Measurements from ENCODE around the gene ILDR2.
A peak's percentile ranks its signal among the peaks of the same experiment; 100 is the strongest.
"Not testable (repeated sequence)": the region's sequence is repeated elsewhere in the genome, so short reads cannot be mapped to it uniquely, and the experiment has no call there.

Gene ILDR2

DNA sequence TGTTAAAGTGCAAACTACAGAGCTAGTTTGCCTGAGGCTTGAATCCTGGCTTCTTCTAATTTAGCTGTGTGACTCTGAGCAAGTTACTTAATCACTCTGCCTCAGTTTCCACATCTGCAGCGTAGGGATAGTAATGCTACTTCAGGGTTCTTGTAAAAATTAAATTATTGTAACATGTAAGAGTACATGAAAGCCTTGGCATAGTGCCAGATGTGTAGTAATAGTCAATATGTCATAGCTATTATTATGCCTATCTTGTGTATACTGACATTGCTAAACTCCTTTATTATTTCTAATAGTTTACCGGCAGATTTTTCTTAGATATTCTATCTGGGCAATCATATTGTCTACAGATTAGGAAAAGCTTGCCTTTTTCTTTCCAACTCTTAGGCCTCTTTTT is 92.4 kb downstream of the ILDR2 start:
- no peak for DNase-seq

DNA sequence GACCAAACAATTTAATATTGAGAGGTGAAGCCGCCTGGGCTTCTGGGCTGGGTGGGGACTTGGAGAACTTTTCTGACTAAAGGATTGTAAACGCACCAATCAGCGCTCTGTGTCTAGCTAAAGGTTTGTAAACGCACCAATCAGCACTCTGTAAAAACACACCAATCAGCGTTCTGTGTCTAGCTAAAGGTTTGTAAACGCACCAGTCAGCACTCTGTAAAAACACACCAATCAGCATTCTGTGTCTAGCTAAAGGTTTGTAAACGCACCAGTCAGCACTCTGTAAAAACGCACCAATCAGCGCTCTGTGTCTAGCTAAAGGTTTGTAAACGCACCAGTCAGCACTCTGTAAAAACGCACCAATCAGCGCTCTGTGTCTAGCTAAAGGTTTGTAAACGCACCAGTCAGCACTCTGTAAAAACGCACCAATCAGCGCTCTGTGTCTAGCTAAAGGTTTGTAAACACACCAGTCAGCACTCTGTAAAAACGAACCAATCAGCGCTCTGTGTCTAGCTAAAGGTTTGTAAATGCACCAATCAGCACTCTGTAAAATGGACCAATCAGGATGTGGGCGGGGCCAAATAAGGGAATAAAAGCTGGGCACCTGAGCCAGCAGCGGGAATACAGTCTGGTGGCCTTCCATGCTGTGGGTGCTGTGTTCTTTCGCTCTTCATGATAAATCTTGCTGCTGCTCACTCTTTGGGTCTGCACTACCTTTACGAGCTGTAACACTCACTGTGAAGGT is 97.0 kb downstream of the ILDR2 start:
- not testable (repeated sequence) for DNase-seq

GRCh38 chr1:166876540-166876838 is 98.9 kb downstream of the ILDR2 start:
- DNase-seq: no peak

DNA sequence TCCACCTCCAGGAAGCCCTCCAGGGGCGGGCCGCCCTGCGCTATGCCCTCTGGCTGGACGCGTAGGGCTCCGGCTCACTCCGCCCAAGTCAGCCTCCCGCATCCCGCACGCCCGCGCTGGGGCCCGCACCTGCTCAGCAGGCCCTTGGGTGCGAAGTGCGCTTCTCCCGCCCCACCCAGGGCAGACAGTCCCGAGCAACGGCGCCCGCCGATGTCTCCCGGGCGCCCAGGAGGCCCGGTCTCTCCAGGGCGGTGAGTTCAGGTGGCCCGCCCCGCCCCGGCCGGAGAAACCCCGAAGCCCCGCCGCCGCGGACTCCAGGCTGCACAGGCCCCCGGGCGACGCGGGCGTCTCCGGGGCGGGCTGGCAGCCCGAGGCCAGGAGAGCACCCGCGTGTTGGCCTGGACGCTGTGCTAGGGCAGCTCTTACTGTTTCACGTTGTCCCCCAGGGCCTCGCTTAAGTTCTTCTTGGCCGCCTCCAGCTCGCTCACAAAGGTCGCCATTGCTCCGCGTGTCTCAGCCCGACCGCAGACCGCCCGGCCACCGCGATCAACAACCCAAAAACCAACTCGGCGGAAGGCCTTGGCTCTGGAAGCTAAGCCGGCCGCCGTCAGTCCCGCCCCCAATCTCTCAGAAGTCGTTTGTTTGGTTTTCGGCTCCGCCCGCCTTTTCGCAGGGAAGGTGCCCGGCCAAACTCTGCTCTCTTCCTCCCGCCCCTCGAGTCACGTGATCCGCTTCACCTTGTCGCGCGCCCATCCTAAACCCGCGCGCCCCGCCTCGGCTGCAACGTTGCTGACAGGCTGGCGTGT is 99.4 kb downstream of the ILDR2 start, which contains the start of gene TADA1:
Gene TADA1 (minus strand): TSS at position 531 of the 806 bp plus-strand sequence. CDS start 31 bp downstream, at position 500.
- DNase-seq: peak; percentile 96

DNA sequence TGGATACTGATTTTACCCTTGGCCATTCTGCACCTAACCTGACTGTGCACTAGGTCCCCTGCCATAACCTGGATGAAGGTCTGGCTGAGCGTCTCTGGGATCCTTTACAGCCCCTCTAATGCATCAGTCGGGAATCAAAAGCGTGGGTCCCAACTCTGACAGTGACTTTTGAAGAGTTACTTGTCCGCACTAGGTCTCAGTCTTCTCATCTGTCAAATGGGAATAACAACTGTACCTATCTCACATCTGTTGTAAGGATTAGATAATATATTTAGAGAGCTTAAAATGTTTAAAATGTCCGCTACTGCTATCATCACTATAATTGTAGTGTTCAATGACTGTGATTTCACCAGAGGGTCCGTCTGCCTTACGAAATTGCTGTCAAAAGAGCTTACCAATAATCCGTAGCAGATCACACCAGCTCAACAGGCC is 100.0 kb downstream of the ILDR2 start:
- DNase-seq: no peak

GRCh38 chr1:166874464-166874863 is 100.9 kb downstream of the ILDR2 start:
- DNase-seq: no peak

DNA sequence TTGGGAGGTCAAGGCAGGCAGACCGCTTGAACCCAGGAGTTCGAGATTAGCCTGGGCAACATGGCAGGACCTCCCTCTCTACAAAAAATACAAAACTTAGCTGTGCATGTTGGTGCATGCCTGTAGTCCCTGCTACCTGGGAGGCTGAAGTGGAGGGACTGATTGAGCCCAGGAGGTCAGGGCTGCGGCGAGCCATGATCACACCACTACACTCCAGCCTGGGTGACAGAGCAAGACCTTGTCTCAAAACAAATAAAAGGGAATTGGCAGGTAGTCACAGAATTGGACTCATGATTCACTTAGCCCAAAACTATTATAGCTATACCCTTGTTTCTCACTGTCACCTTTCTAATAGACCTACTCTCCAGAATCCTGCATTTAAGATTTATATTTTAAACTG is 104.8 kb downstream of the ILDR2 start:
- no peak for DNase-seq

DNA sequence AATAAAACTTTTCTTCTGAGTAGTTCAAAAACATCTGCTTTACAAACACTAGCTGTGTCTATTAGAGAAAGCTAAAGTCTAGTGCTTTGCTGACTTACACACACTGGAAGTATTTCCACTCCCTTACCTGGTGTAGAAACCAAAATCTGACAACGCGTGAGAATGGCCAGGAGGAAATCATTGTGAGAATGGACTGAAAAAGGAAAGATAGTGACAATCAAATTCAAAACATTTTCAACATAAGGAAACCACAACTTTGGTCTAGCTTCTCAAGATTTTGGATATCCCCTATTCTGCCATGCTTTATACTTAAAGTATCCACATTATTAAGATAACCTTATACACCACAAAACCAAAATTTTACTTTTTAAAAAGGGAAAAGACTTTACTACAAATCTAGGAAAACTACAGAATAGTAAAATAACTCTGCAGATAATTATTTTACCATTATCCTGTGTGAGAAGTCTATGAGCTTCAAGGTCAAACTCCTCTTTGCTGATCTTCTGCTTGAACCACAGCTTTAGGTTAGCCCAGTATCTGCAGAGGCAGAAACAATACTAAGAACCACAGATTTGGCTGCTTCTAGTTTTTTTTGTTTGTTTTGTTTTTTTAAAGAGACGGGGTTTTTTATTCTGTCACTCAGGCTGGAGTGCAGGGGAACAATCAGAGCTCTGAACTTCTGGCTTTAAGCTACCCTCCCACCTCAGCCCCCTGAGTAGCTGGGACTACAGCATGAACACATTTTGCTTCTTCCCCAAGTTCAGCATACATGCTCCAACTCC is 105.8 kb downstream of the ILDR2 start:
- no peak for DNase-seq

DNA sequence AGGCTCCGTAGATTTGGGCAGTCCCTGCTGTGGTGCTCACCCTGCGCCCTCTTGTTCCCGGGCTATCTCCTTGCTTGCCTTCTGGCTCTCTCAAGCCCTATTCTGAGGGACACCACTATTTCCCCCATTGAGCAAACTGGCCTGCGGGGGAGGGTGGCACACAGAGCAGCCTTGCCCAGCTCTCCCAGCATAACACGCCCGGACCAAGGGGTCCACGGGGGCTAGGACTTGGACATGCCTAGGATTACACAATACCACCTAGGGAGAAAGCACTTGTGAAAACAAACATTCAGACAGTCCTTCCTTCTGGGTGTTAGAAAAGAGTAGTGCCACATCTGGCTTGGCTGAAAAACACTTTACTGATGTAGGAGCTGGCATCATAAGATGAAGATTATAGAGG is 106.7 kb downstream of the ILDR2 start:
- no peak for DNase-seq

DNA sequence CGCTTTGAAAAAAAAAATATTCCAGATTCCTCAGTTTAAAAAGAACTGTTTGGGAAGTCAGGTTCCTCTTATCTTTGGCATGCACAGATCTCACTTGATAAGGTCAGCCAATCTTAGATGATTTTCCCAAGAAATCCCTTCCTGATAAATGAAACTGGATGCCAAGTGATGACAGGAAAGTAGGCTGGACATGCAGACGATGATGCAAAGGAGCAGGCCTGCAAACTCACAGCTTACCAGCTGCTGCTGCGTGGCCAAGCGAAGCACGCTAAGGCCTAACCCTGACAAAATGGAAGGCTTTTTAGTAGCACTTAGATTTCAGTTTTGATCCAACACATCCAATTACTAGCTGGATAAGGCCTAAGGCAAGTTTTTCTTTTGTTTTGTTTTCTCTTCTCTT is 109.4 kb downstream of the ILDR2 start:
- no peak for DNase-seq

GRCh38 chr1:166859597-166859996 is 115.7 kb downstream of the ILDR2 start:
- DNase-seq: no peak

GRCh38 chr1:166858726-166859419 is 116.5 kb downstream of the ILDR2 start:
- no peak for DNase-seq

All from GF-D8 (cell line).